HepG2 (cell line): Measurements from ENCODE around the gene INHA. TPM values are rescaled to one million over a fixed set of nuclear protein-coding genes. Genes with fewer than 3 reads are reported as not detected.

Source experiments
- BRD4 ChIP-seq: sonication (generic); formaldehyde crosslinking; IDR thresholded peaks from 2 replicates; pipeline ENCODE4 v1.4.0; 2020; ENCODE audit warnings: missing genetic modification reagents
- CEBPB ChIP-seq: IDR thresholded peaks from 2 replicates; pipeline ENCODE4 v1.6.1; 2011; ENCODE audit warnings: low read depth, low read length, improper control_type of control experiment, borderline replicate concordance
- FLYWCH1 ChIP-seq: sonication (generic); formaldehyde crosslinking; IDR thresholded peaks from 2 replicates; pipeline ENCODE4 v1.8.1; 2023; ENCODE audit warnings: mild to moderate bottlenecking, missing genetic modification reagents
- SOX13 ChIP-seq, 3 experiments: fragments of 450-650 bp in 1 of 3; sonication (generic) in 1 of 3; formaldehyde crosslinking in 1 of 3; IDR thresholded peaks in 2 of 3; conservative IDR thresholded peaks in 1 of 3; 2 replicates each; pipeline versions ENCODE4 v1.5.0 to v1.6.1; 2016 to 2020; ENCODE audit warnings: antibody characterized with exemption in 1 of 3, mild to moderate bottlenecking in 1 of 3, missing compliant biosample characterization in 1 of 3, missing genetic modification reagents in 1 of 3, moderate library complexity in 1 of 3
- ZNF230 ChIP-seq: sonication (generic); formaldehyde crosslinking; IDR thresholded peaks from 2 replicates; pipeline ENCODE4 v1.4.0; 2020; ENCODE audit warnings: mild to moderate bottlenecking, missing genetic modification reagents
- ZNF335 ChIP-seq: sonication (generic); formaldehyde crosslinking; IDR thresholded peaks from 2 replicates; pipeline ENCODE4 v1.4.0; 2020; ENCODE audit warnings: missing genetic modification reagents
- ZNF501 ChIP-seq: sonication (generic); formaldehyde crosslinking; IDR thresholded peaks from 2 replicates; pipeline ENCODE4 v1.5.1; 2020; ENCODE audit warnings: mild to moderate bottlenecking, moderate library complexity, missing genetic modification reagents
- polyA plus RNA-seq, 8 experiments: library from polyadenylated mRNA; depleted of rRNA in 3 of 8; stranded (reverse) in 7 of 8; unstranded in 1 of 8; fragments of >200 nt; fragmentation: Illumina TruSeq in 4 of 8; extraction: Trizol in 4 of 8; gene quantifications; 2 replicates each; pipeline versions ENCODE4 v1.2.1 to v1.2.3, GENCODE V29; 2011 to 2016; ENCODE audit warnings: low read depth in 4 of 8, missing spikeins in 1 of 8, mixed read lengths in 1 of 8; ENCODE audit not compliant: insufficient read depth in 1 of 8
- total RNA-seq, 5 experiments: library from RNA; depleted of rRNA; stranded (reverse); fragments of >200 nt; fragmentation: Illumina TruSeq; extraction: Trizol; gene quantifications; 2 replicates each; pipeline ENCODE4 v1.2.3, GENCODE V29; 2016; ENCODE audit warnings: low read depth in 1 of 5
- TF ChIP-seq, protein P1 (sequence below): IDR thresholded peaks from 2 replicates; pipeline ENCODE4 v1.6.1; 2016; ENCODE audit warnings: missing genetic modification reagents, missing compliant biosample characterization
- TF ChIP-seq, protein P2 (sequence below): sonication (generic); formaldehyde crosslinking; IDR thresholded peaks from 2 replicates; pipeline ENCODE4 v1.5.1; 2020; ENCODE audit warnings: mild to moderate bottlenecking, moderate library complexity, missing genetic modification reagents
- TF ChIP-seq, protein P3 (sequence below): sonication (generic); formaldehyde crosslinking; IDR thresholded peaks from 2 replicates; pipeline ENCODE4 v1.5.1; 2020; ENCODE audit warnings: mild to moderate bottlenecking, missing genetic modification reagents, borderline replicate concordance
- TF ChIP-seq, protein P4 (sequence below): sonication (generic); formaldehyde crosslinking; IDR thresholded peaks from 2 replicates; pipeline ENCODE4 v1.4.0; 2020; ENCODE audit warnings: mild to moderate bottlenecking, missing genetic modification reagents
- TF ChIP-seq, protein P5 (sequence below): sonication (generic); IDR thresholded peaks from 2 replicates; pipeline ENCODE4 v1.6.1; 2016; ENCODE audit warnings: low read depth, borderline replicate concordance
- TF ChIP-seq, protein P6 (sequence below): fragments of 450-650 bp; IDR thresholded peaks from 2 replicates; pipeline ENCODE4 v1.6.1; 2017
- TF ChIP-seq, protein P7 (sequence below): IDR thresholded peaks from 2 replicates; pipeline ENCODE4 v1.6.1; 2016; ENCODE audit warnings: missing compliant biosample characterization, missing genetic modification reagents, borderline replicate concordance

INHA gene
- total and polyA plus RNA-seq, 2 of the 13 experiments (the other 11 are each of a cell fraction or from before 2014, with no cell fraction given), result 4.1 to 15.2 TPM

DNA sequence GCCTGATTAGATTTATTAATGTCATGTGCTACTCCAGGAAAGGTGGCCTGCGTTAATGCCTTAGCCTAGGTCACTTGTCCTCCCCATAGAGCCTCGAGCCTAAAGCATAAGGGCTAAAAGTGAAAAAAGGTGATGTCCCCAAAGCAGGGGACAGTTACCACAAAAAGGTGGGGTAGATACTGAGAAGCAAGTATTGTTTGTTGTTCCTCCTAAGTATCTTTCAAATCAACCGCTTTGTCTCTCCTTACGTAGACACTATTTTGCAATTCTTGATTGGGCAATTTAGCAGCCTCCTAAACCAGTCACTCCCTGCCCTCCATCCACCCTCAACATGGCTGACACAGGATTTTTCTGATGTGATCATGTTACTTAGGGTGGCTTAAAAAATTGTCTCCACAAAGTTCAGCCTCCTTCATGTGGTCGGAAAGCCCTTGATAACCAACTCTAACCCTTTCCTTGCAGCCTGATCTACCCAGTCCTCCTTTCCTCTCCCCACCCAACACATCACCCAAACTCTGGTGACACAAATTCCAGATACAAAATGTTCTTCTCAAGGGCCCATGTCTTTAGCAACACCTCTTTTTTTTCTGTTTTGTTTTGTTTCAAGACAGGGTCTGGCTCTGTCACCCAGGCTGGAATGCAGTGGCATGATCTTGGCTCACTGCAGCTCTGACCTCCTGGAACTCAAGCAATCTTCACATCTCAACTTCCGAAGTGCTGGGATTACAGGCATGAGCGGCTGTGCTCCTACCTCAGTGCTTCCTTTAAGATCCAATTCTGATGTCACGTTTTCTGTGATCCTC is 6.9 kb downstream of the INHA start (continued):
- TF ChIP-seq, protein P1, sequence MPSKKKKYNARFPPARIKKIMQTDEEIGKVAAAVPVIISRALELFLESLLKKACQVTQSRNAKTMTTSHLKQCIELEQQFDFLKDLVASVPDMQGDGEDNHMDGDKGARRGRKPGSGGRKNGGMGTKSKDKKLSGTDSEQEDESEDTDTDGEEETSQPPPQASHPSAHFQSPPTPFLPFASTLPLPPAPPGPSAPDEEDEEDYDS (CRISPR knock-in tag), result no peak
- TF ChIP-seq ZNF501, result peak; percentile 28
- peak; percentile 93 for TF ChIP-seq CEBPB
- TF ChIP-seq, protein P2, sequence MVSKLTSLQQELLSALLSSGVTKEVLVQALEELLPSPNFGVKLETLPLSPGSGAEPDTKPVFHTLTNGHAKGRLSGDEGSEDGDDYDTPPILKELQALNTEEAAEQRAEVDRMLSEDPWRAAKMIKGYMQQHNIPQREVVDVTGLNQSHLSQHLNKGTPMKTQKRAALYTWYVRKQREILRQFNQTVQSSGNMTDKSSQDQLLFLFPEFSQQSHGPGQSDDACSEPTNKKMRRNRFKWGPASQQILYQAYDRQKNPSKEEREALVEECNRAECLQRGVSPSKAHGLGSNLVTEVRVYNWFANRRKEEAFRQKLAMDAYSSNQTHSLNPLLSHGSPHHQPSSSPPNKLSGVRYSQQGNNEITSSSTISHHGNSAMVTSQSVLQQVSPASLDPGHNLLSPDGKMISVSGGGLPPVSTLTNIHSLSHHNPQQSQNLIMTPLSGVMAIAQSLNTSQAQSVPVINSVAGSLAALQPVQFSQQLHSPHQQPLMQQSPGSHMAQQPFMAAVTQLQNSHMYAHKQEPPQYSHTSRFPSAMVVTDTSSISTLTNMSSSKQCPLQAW, result 0 out of 2 replicates have a peak, but pooled peaks have one; percentile 9
- peak; percentile 64; the same call in 1 of the 2 replicates for TF ChIP-seq ZNF230 (CRISPR knock-in tag)
- no peak for TF ChIP-seq FLYWCH1
- TF ChIP-seq ZNF335 (CRISPR knock-in tag), result 0 out of 2 replicates have a peak, but pooled peaks have one; percentile 44
- TF ChIP-seq, protein P3, sequence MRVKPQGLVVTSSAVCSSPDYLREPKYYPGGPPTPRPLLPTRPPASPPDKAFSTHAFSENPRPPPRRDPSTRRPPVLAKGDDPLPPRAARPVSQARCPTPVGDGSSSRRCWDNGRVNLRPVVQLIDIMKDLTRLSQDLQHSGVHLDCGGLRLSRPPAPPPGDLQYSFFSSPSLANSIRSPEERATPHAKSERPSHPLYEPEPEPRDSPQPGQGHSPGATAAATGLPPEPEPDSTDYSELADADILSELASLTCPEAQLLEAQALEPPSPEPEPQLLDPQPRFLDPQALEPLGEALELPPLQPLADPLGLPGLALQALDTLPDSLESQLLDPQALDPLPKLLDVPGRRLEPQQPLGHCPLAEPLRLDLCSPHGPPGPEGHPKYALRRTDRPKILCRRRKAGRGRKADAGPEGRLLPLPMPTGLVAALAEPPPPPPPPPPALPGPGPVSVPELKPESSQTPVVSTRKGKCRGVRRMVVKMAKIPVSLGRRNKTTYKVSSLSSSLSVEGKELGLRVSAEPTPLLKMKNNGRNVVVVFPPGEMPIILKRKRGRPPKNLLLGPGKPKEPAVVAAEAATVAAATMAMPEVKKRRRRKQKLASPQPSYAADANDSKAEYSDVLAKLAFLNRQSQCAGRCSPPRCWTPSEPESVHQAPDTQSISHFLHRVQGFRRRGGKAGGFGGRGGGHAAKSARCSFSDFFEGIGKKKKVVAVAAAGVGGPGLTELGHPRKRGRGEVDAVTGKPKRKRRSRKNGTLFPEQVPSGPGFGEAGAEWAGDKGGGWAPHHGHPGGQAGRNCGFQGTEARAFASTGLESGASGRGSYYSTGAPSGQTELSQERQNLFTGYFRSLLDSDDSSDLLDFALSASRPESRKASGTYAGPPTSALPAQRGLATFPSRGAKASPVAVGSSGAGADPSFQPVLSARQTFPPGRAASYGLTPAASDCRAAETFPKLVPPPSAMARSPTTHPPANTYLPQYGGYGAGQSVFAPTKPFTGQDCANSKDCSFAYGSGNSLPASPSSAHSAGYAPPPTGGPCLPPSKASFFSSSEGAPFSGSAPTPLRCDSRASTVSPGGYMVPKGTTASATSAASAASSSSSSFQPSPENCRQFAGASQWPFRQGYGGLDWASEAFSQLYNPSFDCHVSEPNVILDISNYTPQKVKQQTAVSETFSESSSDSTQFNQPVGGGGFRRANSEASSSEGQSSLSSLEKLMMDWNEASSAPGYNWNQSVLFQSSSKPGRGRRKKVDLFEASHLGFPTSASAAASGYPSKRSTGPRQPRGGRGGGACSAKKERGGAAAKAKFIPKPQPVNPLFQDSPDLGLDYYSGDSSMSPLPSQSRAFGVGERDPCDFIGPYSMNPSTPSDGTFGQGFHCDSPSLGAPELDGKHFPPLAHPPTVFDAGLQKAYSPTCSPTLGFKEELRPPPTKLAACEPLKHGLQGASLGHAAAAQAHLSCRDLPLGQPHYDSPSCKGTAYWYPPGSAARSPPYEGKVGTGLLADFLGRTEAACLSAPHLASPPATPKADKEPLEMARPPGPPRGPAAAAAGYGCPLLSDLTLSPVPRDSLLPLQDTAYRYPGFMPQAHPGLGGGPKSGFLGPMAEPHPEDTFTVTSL (CRISPR knock-in tag), result 0 out of 2 replicates have a peak, but pooled peaks have one; percentile 4
- TF ChIP-seq, protein P4, sequence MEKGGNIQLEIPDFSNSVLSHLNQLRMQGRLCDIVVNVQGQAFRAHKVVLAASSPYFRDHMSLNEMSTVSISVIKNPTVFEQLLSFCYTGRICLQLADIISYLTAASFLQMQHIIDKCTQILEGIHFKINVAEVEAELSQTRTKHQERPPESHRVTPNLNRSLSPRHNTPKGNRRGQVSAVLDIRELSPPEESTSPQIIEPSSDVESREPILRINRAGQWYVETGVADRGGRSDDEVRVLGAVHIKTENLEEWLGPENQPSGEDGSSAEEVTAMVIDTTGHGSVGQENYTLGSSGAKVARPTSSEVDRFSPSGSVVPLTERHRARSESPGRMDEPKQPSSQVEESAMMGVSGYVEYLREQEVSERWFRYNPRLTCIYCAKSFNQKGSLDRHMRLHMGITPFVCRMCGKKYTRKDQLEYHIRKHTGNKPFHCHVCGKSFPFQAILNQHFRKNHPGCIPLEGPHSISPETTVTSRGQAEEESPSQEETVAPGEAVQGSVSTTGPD (CRISPR knock-in tag), result no peak
- TF ChIP-seq BRD4 (CRISPR knock-in tag), result no peak
- no peak for TF ChIP-seq SOX13 (IDR thresholded peaks at IDR 0.05)
- TF ChIP-seq SOX13 (CRISPR knock-in tag; conservative IDR thresholded peaks at IDR 0.05 in 1 of 2, IDR thresholded peaks at IDR 0.05 in 1 of 2), result 0 out of 4 replicates have a peak, but pooled peaks of 1 of the 2 experiments have one; percentile 35
- TF ChIP-seq, protein P5, sequence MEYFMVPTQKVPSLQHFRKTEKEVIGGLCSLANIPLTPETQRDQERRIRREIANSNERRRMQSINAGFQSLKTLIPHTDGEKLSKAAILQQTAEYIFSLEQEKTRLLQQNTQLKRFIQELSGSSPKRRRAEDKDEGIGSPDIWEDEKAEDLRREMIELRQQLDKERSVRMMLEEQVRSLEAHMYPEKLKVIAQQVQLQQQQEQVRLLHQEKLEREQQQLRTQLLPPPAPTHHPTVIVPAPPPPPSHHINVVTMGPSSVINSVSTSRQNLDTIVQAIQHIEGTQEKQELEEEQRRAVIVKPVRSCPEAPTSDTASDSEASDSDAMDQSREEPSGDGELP, result no peak
- TF ChIP-seq, protein P6, sequence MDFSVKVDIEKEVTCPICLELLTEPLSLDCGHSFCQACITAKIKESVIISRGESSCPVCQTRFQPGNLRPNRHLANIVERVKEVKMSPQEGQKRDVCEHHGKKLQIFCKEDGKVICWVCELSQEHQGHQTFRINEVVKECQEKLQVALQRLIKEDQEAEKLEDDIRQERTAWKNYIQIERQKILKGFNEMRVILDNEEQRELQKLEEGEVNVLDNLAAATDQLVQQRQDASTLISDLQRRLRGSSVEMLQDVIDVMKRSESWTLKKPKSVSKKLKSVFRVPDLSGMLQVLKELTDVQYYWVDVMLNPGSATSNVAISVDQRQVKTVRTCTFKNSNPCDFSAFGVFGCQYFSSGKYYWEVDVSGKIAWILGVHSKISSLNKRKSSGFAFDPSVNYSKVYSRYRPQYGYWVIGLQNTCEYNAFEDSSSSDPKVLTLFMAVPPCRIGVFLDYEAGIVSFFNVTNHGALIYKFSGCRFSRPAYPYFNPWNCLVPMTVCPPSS, result no peak
- TF ChIP-seq, protein P7, sequence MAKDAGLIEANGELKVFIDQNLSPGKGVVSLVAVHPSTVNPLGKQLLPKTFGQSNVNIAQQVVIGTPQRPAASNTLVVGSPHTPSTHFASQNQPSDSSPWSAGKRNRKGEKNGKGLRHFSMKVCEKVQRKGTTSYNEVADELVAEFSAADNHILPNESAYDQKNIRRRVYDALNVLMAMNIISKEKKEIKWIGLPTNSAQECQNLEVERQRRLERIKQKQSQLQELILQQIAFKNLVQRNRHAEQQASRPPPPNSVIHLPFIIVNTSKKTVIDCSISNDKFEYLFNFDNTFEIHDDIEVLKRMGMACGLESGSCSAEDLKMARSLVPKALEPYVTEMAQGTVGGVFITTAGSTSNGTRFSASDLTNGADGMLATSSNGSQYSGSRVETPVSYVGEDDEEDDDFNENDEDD (CRISPR knock-in tag), result no peak
